Measurements from ENCODE around the gene DVL1. TPM values are rescaled to one million over a fixed set of nuclear protein-coding genes. Genes with fewer than 3 reads are reported as not detected.
"Not testable (repeated sequence)": the region's sequence is repeated elsewhere in the genome, so short reads cannot be mapped to it uniquely, and the experiment has no call there.

DVL1 gene
- polyA plus RNA-seq, 2 donors: 57.5 to 107 TPM

DNA sequence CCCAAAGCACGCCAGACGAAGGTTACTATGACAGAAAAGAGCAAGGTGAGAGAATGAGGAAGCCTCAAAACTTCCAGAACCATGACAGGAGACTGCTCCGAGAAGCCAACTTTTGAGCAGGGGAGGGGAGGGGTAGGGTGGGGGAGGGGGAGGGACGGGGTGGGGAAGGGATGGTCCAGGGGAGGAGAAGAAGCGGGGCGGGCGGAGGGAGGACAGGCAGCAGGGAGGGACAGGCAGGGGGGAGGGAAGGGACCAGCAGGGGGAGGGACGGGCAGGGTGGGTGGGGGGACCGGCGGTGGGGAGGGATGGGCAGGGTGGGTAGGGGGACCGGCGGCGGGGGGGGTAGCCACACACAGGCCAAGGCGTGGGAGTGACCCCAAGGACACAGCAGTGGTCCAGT lies 26.8 kb downstream of the DVL1 start:
- Histone ChIP-seq H3K27me3 (ENCODE audit: control insufficient read depth in 1 of 2, insufficient read depth in 2 of 2, low read length in 2 of 2) (no peaks in the 10 kb centered on the region), H3K9me3 (ENCODE audit: control insufficient read depth in 2 of 2, insufficient read depth in 1 of 2, low read depth in 1 of 2, low read length in 1 of 2) (no peaks in the 10 kb centered on the region), H3K4me3 (ENCODE audit: low read depth in 1 of 2, low read length in 2 of 2) (no peak overlapping the region), H3K36me3 (ENCODE audit: control insufficient read depth in 2 of 2, insufficient read depth in 2 of 2, low read length in 1 of 2) (peaks cover 5 to 26% of the 10 kb centered on the region in 2 donors), H3K4me1 (ENCODE audit: control insufficient read depth in 2 of 2, insufficient read depth in 2 of 2, low read length in 1 of 2) (peaks cover 8 to 21% of the 10 kb centered on the region in 2 donors), H3K27ac (ENCODE audit: low read depth in 2 of 2, low read length in 1 of 2) (no peak overlapping the region)
- WGBS, 2 donors: 71 to 78% methylated on average over 7 to 13 of the region's 14 CpGs

GRCh38 chr1:1321477-1321876 lies 27.7 kb downstream of the DVL1 start:
- Histone ChIP-seq H3K9me3 (ENCODE audit: control insufficient read depth in 2 of 2, insufficient read depth in 1 of 2, low read depth in 1 of 2, low read length in 1 of 2) (no peaks in the 10 kb centered on the region), H3K4me3 (ENCODE audit: low read depth in 1 of 2, low read length in 2 of 2) (no peak overlapping the region), H3K4me1 (ENCODE audit: control insufficient read depth in 2 of 2, insufficient read depth in 2 of 2, low read length in 1 of 2) (peaks cover 8 to 21% of the 10 kb centered on the region in 2 donors), H3K36me3 (ENCODE audit: control insufficient read depth in 2 of 2, insufficient read depth in 2 of 2, low read length in 1 of 2) (peaks cover 2 to 17% of the 10 kb centered on the region in 2 donors), H3K27me3 (ENCODE audit: control insufficient read depth in 1 of 2, insufficient read depth in 2 of 2, low read length in 2 of 2) (no peaks in the 10 kb centered on the region), H3K27ac (ENCODE audit: low read depth in 2 of 2, low read length in 1 of 2) (no peak overlapping the region)
- WGBS, 2 donors: 86 to 88% methylated on average over 8 of the region's 8 CpGs

- Histone ChIP-seq H3K27me3 (ENCODE audit: control insufficient read depth in 1 of 2, insufficient read depth in 2 of 2, low read length in 2 of 2) (no peaks in the 10 kb centered on the region), H3K4me3 (ENCODE audit: low read depth in 1 of 2, low read length in 2 of 2) (no peak overlapping the region), H3K4me1 (ENCODE audit: control insufficient read depth in 2 of 2, insufficient read depth in 2 of 2, low read length in 1 of 2) (peaks cover 7 to 21% of the 10 kb centered on the region in 2 donors), H3K27ac (ENCODE audit: low read depth in 2 of 2, low read length in 1 of 2) (no peak overlapping the region), H3K9me3 (ENCODE audit: control insufficient read depth in 2 of 2, insufficient read depth in 1 of 2, low read depth in 1 of 2, low read length in 1 of 2) (no peaks in the 10 kb centered on the region), H3K36me3 (ENCODE audit: control insufficient read depth in 2 of 2, insufficient read depth in 2 of 2, low read length in 1 of 2) (peaks cover 2 to 17% of the 10 kb centered on the region in 2 donors)
- WGBS, 2 donors: 78 to 81% methylated on average over 22 to 23 of the region's 23 CpGs
Observed at GRCh38 chr1:1320666-1321448, 28.4 kb downstream of the DVL1 start.

- Histone ChIP-seq H3K4me1 (ENCODE audit: control insufficient read depth in 2 of 2, insufficient read depth in 2 of 2, low read length in 1 of 2) (peaks cover 2 to 17% of the 10 kb centered on the region in 2 donors), H3K4me3 (ENCODE audit: low read depth in 1 of 2, low read length in 2 of 2) (no peak overlapping the region), H3K27ac (ENCODE audit: low read depth in 2 of 2, low read length in 1 of 2) (peak overlapping the region in 1 of 2 donors; percentile 16), H3K9me3 (ENCODE audit: control insufficient read depth in 2 of 2, insufficient read depth in 1 of 2, low read depth in 1 of 2, low read length in 1 of 2) (no peaks in the 10 kb centered on the region), H3K27me3 (ENCODE audit: control insufficient read depth in 1 of 2, insufficient read depth in 2 of 2, low read length in 2 of 2) (no peaks in the 10 kb centered on the region), H3K36me3 (ENCODE audit: control insufficient read depth in 2 of 2, insufficient read depth in 2 of 2, low read length in 1 of 2) (peaks cover 2 to 25% of the 10 kb centered on the region in 2 donors)
- 89 to 90% methylated on average over 13 of the region's 13 CpGs for WGBS, 2 donors
Observed at GRCh38 chr1:1319646-1319941, 29.6 kb downstream of the DVL1 start.

DNA sequence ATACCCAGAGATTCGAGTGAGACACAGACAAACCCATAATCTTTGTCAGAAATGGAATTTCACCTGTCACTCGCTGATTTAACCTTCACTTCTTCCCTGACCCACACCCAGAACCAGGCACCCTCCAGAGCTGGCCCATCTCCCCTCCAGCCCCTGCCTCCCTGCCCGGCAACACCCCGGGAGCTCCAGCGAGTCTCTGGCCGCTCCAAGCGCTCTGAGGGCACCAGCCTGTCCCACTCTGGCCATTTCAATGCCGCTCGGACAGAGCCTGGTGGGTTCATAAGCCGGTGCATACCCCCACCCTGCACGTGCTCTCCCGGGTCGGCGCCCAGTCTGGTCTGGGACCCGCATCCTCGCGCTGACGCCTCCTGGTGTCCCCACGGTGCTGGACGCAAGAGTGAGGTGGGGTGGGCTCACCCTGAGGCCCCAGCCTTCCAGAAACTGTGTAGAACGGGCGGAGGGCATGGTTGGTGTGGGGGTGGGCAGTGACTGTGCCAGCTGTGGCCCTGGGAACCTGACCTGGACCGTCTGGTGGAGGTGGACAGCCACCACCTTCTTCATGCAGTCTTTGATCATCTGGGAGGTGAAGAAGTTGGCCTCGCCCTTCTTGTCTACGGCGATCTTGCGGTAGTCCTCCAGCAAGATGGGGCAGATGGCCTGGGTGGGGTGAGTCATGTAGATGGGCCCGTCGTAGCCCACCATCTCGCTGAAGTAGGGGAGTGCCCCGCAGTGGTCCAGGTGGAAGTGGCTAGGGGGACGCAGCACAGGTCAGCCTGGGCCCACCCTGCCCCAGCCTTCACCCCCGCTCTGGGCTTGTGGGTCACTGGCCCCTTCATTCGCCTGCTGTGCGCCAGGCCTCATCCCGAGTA lies 30.2 kb downstream of the DVL1 start:
- H3K27me3 ChIP-seq (ENCODE audit: control insufficient read depth in 1 of 2, insufficient read depth in 2 of 2, low read length in 2 of 2): no peaks in the 10 kb centered on the region
- peaks cover 2 to 31% of the 10 kb centered on the region in 2 donors for H3K36me3 ChIP-seq (ENCODE audit: control insufficient read depth in 2 of 2, insufficient read depth in 2 of 2, low read length in 1 of 2)
- H3K4me1 ChIP-seq (ENCODE audit: control insufficient read depth in 2 of 2, insufficient read depth in 2 of 2, low read length in 1 of 2): peaks cover 0 to 17% of the 10 kb centered on the region in 2 donors
- H3K9me3 ChIP-seq (ENCODE audit: control insufficient read depth in 2 of 2, insufficient read depth in 1 of 2, low read depth in 1 of 2, low read length in 1 of 2): no peaks in the 10 kb centered on the region
- 85 to 88% methylated on average over 36 of the region's 36 CpGs for WGBS, 2 donors
- no peak overlapping the region for H3K4me3 ChIP-seq (ENCODE audit: low read depth in 1 of 2, low read length in 2 of 2)
- H3K27ac ChIP-seq (ENCODE audit: low read depth in 2 of 2, low read length in 1 of 2): peak overlapping the region; percentile 43 to 58

GRCh38 chr1:1318131-1318652 lies 31.0 kb downstream of the DVL1 start:
- Histone ChIP-seq H3K4me1 (ENCODE audit: control insufficient read depth in 2 of 2, insufficient read depth in 2 of 2, low read length in 1 of 2) (peaks cover 0 to 13% of the 10 kb centered on the region in 2 donors), H3K4me3 (ENCODE audit: low read depth in 1 of 2, low read length in 2 of 2) (no peak overlapping the region), H3K9me3 (ENCODE audit: control insufficient read depth in 2 of 2, insufficient read depth in 1 of 2, low read depth in 1 of 2, low read length in 1 of 2) (no peaks in the 10 kb centered on the region), H3K36me3 (ENCODE audit: control insufficient read depth in 2 of 2, insufficient read depth in 2 of 2, low read length in 1 of 2) (peaks cover 2 to 39% of the 10 kb centered on the region in 2 donors), H3K27me3 (ENCODE audit: control insufficient read depth in 1 of 2, insufficient read depth in 2 of 2, low read length in 2 of 2) (no peaks in the 10 kb centered on the region), H3K27ac (ENCODE audit: low read depth in 2 of 2, low read length in 1 of 2) (peak overlapping the region; percentile 64 to 75)
- 41 to 49% methylated on average over 9 of the region's 9 CpGs for whole genome bisulfite sequencing, 2 donors

DNA sequence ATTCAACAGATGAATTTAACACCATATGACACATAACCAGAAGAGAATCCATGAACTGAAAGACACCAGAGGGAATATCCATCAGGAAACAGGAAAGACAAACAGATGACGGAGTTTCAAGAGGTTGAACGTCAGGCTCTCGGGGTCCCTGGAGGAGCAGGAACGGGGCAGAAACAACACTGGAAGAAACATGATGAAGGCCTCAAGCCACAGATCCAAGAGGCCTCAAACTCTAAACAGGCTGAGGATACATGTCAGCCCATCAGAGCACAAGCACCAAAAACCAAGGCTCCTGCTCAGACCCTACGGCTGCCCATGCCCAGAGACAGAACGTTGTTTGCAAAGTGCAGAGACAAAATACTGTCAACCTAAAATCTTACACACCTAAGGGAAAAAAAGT lies 31.8 kb downstream of the DVL1 start:
- Histone ChIP-seq H3K9me3 (ENCODE audit: control insufficient read depth in 2 of 2, insufficient read depth in 1 of 2, low read depth in 1 of 2, low read length in 1 of 2) (no peaks in the 10 kb centered on the region), H3K36me3 (ENCODE audit: control insufficient read depth in 2 of 2, insufficient read depth in 2 of 2, low read length in 1 of 2) (peaks cover 2 to 47% of the 10 kb centered on the region in 2 donors), H3K27me3 (ENCODE audit: control insufficient read depth in 1 of 2, insufficient read depth in 2 of 2, low read length in 2 of 2) (no peaks in the 10 kb centered on the region), H3K4me3 (ENCODE audit: low read depth in 1 of 2, low read length in 2 of 2) (no peak overlapping the region), H3K27ac (ENCODE audit: low read depth in 2 of 2, low read length in 1 of 2) (peak overlapping the region in 1 of 2 donors; percentile 75), H3K4me1 (ENCODE audit: control insufficient read depth in 2 of 2, insufficient read depth in 2 of 2, low read length in 1 of 2) (peaks cover 0 to 8% of the 10 kb centered on the region in 2 donors)
- 81 to 84% methylated on average over 6 of the region's 6 CpGs for WGBS, 2 donors

DNA sequence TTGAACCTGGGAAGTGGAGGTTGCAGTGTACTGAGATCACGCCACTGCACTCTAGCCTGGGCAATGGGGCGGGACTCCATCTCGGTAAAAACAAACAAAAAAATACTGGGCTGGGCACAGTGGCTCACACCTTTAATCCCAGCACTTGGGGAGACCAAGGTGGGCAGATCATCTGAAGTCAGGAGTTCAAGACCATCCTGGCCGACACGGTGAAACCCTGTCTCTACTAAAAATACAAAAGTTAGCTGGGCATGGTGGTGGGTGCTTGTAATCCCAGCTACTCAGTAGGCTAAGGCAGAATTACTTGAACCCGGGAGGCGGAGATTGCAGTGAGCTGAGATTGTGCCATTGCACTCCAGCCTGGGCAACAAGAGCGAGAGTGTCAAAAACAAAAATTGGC lies 33.0 kb downstream of the DVL1 start:
- Histone ChIP-seq H3K4me1 (ENCODE audit: control insufficient read depth in 2 of 2, insufficient read depth in 2 of 2, low read length in 1 of 2) (peaks cover 0 to 11% of the 10 kb centered on the region in 2 donors), H3K36me3 (ENCODE audit: control insufficient read depth in 2 of 2, insufficient read depth in 2 of 2, low read length in 1 of 2) (peaks cover 2 to 58% of the 10 kb centered on the region in 2 donors)
- H3K27me3 ChIP-seq (ENCODE audit: control insufficient read depth in 1 of 2, insufficient read depth in 2 of 2, low read length in 2 of 2); H3K9me3 ChIP-seq (ENCODE audit: control insufficient read depth in 2 of 2, insufficient read depth in 1 of 2, low read depth in 1 of 2, low read length in 1 of 2); H3K27ac ChIP-seq (ENCODE audit: low read depth in 2 of 2, low read length in 1 of 2); H3K4me3 ChIP-seq (ENCODE audit: low read depth in 1 of 2, low read length in 2 of 2): not testable (repeated sequence)
- WGBS, 2 donors: 88 to 90% methylated on average over 8 of the region's 8 CpGs

- no peaks in the 10 kb centered on the region for H3K27me3 ChIP-seq (ENCODE audit: control insufficient read depth in 1 of 2, insufficient read depth in 2 of 2, low read length in 2 of 2)
- H3K4me1 ChIP-seq (ENCODE audit: control insufficient read depth in 2 of 2, insufficient read depth in 2 of 2, low read length in 1 of 2): peaks cover 0 to 13% of the 10 kb centered on the region in 2 donors
- no peak overlapping the region for H3K4me3 ChIP-seq (ENCODE audit: low read depth in 1 of 2, low read length in 2 of 2)
- H3K36me3 ChIP-seq (ENCODE audit: control insufficient read depth in 2 of 2, insufficient read depth in 2 of 2, low read length in 1 of 2): peaks cover 2 to 62% of the 10 kb centered on the region in 2 donors
- 71 to 75% methylated on average over 16 to 22 of the region's 26 CpGs for WGBS, 2 donors
- no peaks in the 10 kb centered on the region for H3K9me3 ChIP-seq (ENCODE audit: control insufficient read depth in 2 of 2, insufficient read depth in 1 of 2, low read depth in 1 of 2, low read length in 1 of 2)
- no peak overlapping the region for H3K27ac ChIP-seq (ENCODE audit: low read depth in 2 of 2, low read length in 1 of 2)
Observed at GRCh38 chr1:1315435-1315954, 33.7 kb downstream of the DVL1 start.

Measured in esophagus (tissue), 2 donors.